ENCODE data around the gene GGTLC1. TPM values are rescaled to one million over a fixed set of nuclear protein-coding genes. Genes with fewer than 3 reads are reported as not detected.
"Not testable (repeated sequence)": the region's sequence is repeated elsewhere in the genome, so short reads cannot be mapped to it uniquely, and the experiment has no call there.

Gene GGTLC1
- polyA plus RNA-seq, 2 of the 4 experiments (the other 2 are of a cell fraction), result not detected

DNA sequence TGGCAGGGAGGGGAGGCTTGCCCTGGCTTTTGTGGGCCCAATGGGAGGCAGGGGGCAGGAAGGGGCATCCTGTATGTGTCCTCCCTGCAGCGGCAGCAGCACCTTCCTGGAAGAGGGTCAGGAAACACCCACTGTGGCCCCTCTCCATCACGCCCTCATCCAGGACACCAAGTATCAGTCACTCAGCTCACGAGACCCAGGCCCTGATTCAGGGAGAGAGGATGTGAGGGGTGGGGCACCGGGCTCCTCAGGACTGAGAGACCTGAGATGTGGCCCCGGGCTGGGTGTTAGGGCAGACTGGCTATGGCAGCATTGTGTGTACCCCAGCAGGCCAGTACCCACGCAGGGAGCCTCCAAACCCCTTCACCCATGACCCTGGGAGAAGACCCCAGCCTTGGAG is 9.2 kb downstream of the GGTLC1 start:
- H3K27ac ChIP-seq; FAIRE-seq; H3K9me3 ChIP-seq; DNase-seq (ENCODE audit: low read depth in 1 of 2, low spot score in 1 of 2); POLR2A ChIA-PET; CTCF ChIA-PET; ATAC-seq; H3K4me3 ChIP-seq; H3K4me2 ChIP-seq: not testable (repeated sequence)
- WGBS (ENCODE audit: missing lambda C conversion rate), result 67% methylated on average over 4 of the region's 6 CpGs
- peaks cover 23% of the 10 kb centered on the region for H3K4me1 ChIP-seq

GRCh38 chr20:23978457-23978856 is 10.1 kb downstream of the GGTLC1 start:
- ATAC-seq; CTCF ChIA-PET; POLR2A ChIA-PET; H3K4me2 ChIP-seq; FAIRE-seq; H3K4me3 ChIP-seq; DNase-seq (ENCODE audit: low read depth in 1 of 2, low spot score in 1 of 2); H3K9me3 ChIP-seq; H3K27ac ChIP-seq: not testable (repeated sequence)
- H3K4me1 ChIP-seq, result peaks cover 20% of the 10 kb centered on the region
- WGBS (ENCODE audit: missing lambda C conversion rate), result 57% methylated on average over 6 of the region's 6 CpGs

- no peak for FAIRE-seq
- WGBS (ENCODE audit: missing lambda C conversion rate), result 49% methylated on average over 9 of the region's 9 CpGs
- H3K27ac ChIP-seq, result no peak overlapping the region
Measured at GRCh38 chr20:23974966-23975365, 13.6 kb downstream of the GGTLC1 start.

DNA sequence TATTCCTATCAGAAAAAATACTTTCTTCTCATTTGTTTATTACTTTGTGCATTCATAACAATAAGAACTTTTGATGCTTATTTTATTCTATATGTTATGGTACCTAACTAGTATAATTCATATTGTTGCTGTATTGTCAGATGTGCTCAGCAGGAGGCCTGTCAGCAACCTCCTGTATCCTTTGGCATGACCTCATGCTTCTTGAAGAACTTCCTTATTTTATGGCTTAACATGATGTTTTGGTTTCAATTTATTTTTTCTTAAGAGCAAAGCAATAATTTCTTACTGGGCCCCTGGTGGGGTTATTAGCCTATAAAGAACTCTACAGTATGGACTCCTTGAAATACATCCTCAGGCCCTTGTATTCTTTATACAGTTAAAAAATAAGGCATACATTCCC is 17.3 kb downstream of the GGTLC1 start:
- ChIA-PET POLR2A (no interaction called here), CTCF (no interaction called here)
- Histone ChIP-seq H3K27ac (no peak overlapping the region), H3K4me2 (no peak overlapping the region), H3K4me3 (no peak overlapping the region), H3K9me3 (no peaks in the 10 kb centered on the region), H3K4me1 (no peaks in the 10 kb centered on the region)
- TF ChIP-seq HOXB5 (CRISPR knock-in tag; IDR thresholded peaks at IDR 0.05), result no peak
- TF ChIP-seq HDAC2 (IDR thresholded peaks at IDR 0.05), result no peak
- TF ChIP-seq, protein P1, sequence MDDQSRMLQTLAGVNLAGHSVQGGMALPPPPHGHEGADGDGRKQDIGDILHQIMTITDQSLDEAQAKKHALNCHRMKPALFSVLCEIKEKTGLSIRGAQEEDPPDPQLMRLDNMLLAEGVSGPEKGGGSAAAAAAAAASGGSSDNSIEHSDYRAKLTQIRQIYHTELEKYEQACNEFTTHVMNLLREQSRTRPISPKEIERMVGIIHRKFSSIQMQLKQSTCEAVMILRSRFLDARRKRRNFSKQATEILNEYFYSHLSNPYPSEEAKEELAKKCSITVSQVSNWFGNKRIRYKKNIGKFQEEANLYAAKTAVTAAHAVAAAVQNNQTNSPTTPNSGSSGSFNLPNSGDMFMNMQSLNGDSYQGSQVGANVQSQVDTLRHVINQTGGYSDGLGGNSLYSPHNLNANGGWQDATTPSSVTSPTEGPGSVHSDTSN (IDR thresholded peaks at IDR 0.05), result no peak
- no peak for TF ChIP-seq RCOR1 (IDR thresholded peaks at IDR 0.05; ENCODE audit: low read depth, low read length)
- TF ChIP-seq NFE2L2 (conservative IDR thresholded peaks at IDR 0.05; ENCODE audit: low read length), result no peak
- TF ChIP-seq ZSCAN20 (CRISPR knock-in tag; IDR thresholded peaks at IDR 0.05), result no peak
- TF ChIP-seq USF2 (IDR thresholded peaks at IDR 0.05), result no peak
- TF ChIP-seq RARB (CRISPR knock-in tag; IDR thresholded peaks at IDR 0.05), result no peak
- no peak for TF ChIP-seq CTCF (IDR thresholded peaks at IDR 0.05)
- TF ChIP-seq ZNF302 (CRISPR knock-in tag; IDR thresholded peaks at IDR 0.05), result no peak
- no peak for ATAC-seq
- no peak for DNase-seq (ENCODE audit: low read depth in 1 of 2, low spot score in 1 of 2)
- no peak for FAIRE-seq

More at GRCh38 chr20:23974966-23975365, 13.6 kb downstream of the GGTLC1 start:
- Histone ChIP-seq H3K4me1 (no peaks in the 10 kb centered on the region), H3K9me3 (no peaks in the 10 kb centered on the region), H3K4me3 (no peak overlapping the region), H3K4me2 (no peak overlapping the region)
- CTCF ChIA-PET, result interaction anchor here (0.7 to 2.0 kb wide), 2 partner anchors 16 to 86 kb away, joined by 3 to 5 read pairs; no protein-coding TSS in a partner anchor
- POLR2A ChIA-PET, result no interaction called here
- no peak for ATAC-seq
- no peak for TF ChIP-seq USF2 (IDR thresholded peaks at IDR 0.05)
- TF ChIP-seq TP53 (CRISPR knock-in tag; IDR thresholded peaks at IDR 0.05), result no peak
- TF ChIP-seq CEBPB (IDR thresholded peaks at IDR 0.05), result no peak
- TF ChIP-seq MAFK (IDR thresholded peaks at IDR 0.05; ENCODE audit: partially characterized antibody), result no peak
- TF ChIP-seq ZC3H11A (IDR thresholded peaks at IDR 0.05), result no peak
- no peak for TF ChIP-seq EHMT2 (IDR thresholded peaks at IDR 0.05; ENCODE audit: low read depth)
- TF ChIP-seq HEYL (CRISPR knock-in tag; IDR thresholded peaks at IDR 0.05), result no peak
- TF ChIP-seq POLR2AphosphoS2 (conservative IDR thresholded peaks at IDR 0.05; ENCODE audit: low read length), result no peak
- no peak for DNase-seq (ENCODE audit: low read depth in 1 of 2, low spot score in 1 of 2)

Data from A549 (cell line).